SIG-M5 treated with dmso at 0.1 percent for 504 hours (cell line): ENCODE results near the gene C11orf54.
"Not testable (repeated sequence)": the region's sequence is repeated elsewhere in the genome, so short reads cannot be mapped to it uniquely, and the experiment has no call there.

Experiments
- DNase-seq: peaks from one replicate; lab custom pipeline; 2025; ENCODE audit not compliant: unreplicated experiment; lab: John Stamatoyannopoulos, UW

Gene C11orf54

DNA sequence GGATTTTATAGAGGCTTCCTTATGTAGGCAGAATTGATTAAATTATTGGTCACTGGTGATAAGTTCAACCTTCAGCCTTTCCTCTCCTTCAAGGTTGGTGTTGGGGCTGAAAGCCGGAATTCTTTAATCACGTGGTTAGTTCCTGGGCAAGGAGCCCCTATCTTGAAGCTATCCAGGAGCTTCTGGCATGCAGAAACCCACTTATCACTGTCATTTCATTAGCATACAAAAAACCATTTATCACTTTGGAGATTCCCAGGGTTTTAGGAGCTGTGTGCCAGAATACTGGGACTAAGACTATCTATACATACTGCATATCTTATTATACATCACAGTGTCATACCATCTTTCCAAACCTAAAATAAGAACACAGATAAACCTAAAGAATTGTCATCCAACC is 24.1 kb downstream of the C11orf54 start:
- DNase-seq, result no peak

DNA sequence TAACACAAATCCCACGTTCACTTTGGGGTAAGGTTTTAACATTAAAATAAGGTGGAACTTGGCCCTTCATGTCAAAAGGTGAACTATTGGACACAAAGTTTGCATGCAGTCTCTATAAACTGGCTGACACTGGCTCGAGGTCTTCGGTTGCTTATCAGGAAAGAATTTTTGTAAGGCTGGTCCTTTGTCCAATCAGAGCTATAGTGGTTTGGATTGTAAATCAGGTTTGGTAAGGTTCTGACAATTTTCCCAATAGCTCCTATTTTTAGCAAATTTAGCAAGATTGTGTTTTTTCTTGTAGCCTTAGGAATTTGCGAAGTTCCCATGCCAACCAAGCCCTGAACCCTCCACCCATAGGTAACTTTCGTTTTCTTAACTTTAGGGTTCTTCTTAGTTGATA is 25.0 kb downstream of the C11orf54 start:
- DNase-seq, result no peak

GRCh38 chr11:93767018-93767417 is 25.5 kb downstream of the C11orf54 start:
- DNase-seq, result no peak

DNA sequence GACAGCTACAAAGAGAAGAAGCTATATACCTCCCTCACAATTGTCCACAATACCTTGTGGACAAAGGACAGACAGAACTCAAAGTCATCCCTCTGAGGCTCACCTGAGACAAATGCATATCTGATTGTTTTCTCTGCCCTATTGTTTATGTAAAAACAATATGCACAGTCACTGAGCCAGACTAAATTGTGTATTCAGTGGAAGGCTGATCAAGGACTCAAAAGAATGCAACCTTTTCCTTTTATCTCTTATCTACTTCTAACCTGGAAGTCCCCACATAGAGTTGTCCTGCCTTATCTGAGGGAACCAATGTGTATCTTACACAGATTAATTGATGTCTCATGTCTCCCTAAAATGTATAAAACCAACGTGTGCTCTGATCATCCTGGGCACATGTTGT is 28.7 kb downstream of the C11orf54 start:
- DNase-seq, result no peak

- no peak for DNase-seq
Measured at GRCh38 chr11:93772123-93772522, 30.7 kb downstream of the C11orf54 start.

- no peak for DNase-seq
Measured at GRCh38 chr11:93773045-93773477, 31.6 kb downstream of the C11orf54 start.

- DNase-seq, result no peak
Measured at GRCh38 chr11:93773601-93774200, 32.2 kb downstream of the C11orf54 start.

- DNase-seq, result not testable (repeated sequence)
Measured at GRCh38 chr11:93774560-93774959, 33.1 kb downstream of the C11orf54 start.

DNA sequence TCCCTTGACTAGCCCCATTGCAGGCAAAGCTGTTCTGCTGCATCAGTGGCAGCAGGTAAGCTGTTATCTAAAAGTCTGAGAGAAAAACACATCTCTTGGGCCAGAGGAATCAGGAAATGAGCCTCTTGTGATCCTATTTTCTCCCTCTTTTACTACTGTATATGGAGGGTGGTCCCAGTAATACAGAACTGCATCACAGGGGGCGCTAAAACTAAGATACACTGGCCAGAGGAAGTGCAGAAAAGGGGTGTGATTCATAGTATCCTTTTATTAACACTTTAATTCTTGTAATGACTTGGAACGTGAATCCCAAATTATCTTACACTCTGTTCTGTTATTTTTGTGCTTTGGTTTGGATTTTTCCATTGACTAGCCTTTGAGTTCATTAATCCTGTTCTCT is 33.8 kb downstream of the C11orf54 start:
- peak; percentile 33 for DNase-seq

DNA sequence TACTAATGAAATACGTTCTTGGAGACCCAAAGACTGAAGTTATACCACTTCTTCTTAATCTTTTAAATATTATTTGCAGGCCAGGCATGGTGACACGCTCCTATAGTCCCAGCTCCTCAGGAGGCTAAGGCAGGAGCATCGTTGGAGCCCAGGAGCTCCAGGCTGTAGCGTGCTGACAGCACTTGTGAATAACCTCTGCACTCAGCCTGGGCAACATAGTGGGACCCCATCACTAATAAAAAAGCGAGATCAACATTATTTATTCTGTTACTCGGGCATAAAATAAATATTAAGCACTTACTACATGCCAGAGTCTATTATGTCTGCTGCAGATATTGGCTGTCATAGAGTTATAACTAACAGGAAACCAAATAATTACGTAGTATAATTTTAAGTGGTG is 41.9 kb downstream of the C11orf54 start:
- DNase-seq, result no peak

DNA sequence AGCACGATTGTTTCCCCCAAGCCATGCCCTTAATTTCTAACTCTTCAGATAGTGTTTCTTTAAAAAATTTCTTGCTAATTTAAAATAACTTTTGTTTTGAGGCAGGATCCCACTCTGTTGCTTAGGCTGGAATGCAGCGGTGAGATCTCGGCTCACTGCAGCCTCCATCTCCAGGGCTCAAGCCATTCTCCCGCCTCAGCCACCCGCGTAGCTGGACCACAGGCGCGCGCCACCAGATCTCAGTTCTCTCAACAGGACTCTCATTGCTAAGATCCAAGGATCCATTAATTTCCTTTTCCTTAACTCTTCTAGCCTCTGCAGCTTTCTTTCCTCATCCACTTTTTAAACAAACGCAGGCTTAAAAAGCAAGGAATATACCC is 42.3 kb downstream of the C11orf54 start:
- DNase-seq, result no peak

DNA sequence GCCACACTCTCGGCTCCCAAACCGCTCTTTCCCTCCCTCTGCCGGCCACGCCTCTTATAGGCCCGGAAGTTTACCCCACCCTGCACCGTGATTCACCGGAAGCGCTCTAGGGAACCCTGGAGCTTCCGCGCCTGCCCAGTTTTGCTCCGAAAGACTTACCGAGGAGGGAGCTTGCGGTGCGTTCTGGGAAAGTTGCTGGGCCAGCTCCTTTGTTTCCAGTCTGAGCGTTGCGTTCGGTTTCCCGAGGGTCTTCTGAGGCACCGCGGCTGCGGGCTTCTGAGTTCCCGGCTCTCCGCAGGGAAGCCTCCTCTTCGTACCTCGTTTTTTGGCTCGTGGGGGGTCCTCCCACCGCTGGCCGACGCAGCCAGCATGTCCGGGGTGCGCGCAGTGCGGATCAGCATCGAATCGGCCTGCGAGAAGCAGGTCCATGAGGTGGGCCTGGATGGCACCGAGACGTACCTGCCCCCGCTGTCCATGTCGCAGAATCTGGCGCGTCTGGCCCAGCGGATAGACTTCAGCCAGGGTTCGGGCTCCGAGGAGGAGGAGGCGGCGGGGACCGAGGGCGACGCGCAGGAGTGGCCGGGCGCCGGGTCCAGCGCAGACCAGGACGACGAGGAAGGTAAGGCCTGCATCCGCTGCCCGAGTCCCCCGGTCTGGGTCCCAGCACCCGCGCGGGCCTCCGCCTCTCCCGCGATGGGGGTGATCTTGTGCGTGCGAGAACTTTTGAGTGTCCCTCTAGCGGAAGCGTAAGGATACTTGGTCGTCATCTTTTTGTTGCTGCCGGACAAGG is 42.9 kb downstream of the C11orf54 start, which contains the start of gene MED17:
Gene MED17, plus strand, starts transcription at position 138 of the 790 bp plus-strand sequence. Its CDS starts 232 bp downstream, at position 370.
- DNase-seq, result peak; percentile 91

GRCh38 chr11:93784935-93785360 is 43.5 kb downstream of the C11orf54 start:
- DNase-seq, result no peak

DNA sequence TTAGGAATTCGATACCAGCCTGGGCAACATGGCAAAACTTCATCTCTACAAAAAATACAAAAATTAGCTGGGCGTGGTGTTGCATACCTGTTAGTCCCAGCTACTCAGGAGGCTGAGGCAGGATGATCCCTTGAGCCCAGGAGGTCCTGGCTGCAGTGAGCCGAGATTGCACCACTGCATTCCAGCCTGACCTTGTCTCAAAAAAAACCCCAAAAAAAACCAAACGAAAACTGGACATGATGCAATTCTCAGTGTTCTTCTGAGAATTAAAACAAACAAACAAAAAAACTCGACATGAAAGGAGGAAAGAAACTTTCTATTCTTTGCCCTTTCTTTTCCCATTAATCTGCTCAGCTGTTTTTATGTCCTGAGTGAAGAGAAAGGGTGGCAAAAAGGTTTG is 50.0 kb downstream of the C11orf54 start:
- no peak for DNase-seq

GRCh38 chr11:93796441-93797231 is 55.2 kb downstream of the C11orf54 start:
- no peak for DNase-seq

- no peak for DNase-seq
Measured at GRCh38 chr11:93801366-93801765, 59.9 kb downstream of the C11orf54 start.

DNA sequence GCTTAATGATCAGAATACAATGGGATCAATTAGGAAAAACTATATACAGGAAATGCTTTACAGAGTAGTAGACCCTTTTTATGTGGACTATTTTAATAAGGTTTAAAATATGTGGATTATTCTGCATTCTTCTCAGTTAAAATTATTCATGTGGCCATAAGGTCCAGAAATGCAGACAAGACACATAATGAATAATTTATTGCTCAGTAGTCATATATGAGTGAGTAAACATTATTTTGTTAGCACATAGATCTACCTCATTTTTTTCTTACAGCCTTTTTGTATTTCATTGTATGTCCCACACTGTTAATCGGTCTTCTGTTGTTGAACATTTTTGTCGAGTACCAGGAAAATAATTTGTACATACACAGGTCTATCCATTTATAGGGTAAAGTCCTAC is 63.4 kb downstream of the C11orf54 start:
- no peak for DNase-seq

DNA sequence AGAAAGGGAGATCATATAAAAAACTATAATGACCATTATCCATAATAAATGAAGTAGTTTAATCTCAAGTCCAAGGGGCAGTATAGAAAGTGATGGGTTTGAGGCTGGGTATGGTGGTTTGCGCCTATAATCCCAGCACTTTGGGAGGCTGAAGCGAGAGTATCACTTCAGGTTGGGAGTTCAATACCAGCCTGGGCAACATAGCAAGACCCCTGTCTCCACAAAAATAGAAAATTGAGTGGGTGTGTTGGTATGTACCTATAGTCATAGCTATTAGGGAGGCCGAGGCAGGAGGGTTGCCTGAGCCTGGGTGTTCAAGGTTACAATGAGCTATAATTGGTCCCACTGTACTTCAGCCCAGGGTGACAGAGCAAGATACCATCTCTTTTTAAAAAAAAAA is 66.5 kb downstream of the C11orf54 start:
- DNase-seq, result no peak

DNA sequence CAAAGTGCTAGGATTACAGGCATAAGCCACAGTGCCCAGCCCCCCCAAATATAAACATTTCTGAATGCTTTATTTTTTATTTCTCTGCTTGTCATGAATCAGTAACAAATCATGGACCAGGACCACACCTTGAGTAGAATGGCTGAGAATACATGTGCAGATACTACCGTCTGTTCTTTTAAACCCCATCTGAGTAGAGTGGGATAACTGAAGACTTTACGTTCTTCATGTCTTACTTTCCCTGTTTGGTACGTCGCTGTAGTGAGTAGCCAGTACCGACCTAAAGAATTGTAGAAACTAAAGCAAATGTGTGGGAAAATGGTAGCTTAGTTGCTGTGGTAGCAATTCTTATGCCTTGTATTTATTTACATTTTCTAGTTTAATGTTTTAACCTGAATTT is 72.5 kb downstream of the C11orf54 start:
- DNase-seq, result no peak
